Measurements from ENCODE around the gene TLK2. TPM values are rescaled to one million over a fixed set of nuclear protein-coding genes. Genes with fewer than 3 reads are reported as not detected.
"Not testable (repeated sequence)": the region's sequence is repeated elsewhere in the genome, so short reads cannot be mapped to it uniquely, and the experiment has no call there.

The TLK2 gene
- polyA plus RNA-seq, 1 experiment: 57.4 TPM

- H3K9me3 ChIP-seq (ENCODE audit: control insufficient read depth, insufficient read depth, low read length): no peaks in the 10 kb centered on the region
- POLR2A ChIA-PET: no interaction called here
- H3K27ac ChIP-seq (ENCODE audit: low read depth, low read length): no peak overlapping the region
- no peaks in the 10 kb centered on the region for H3K27me3 ChIP-seq (ENCODE audit: control insufficient read depth, insufficient read depth, low read length)
- no peak overlapping the region for H3K4me3 ChIP-seq (ENCODE audit: low read depth, low read length)
- CTCF ChIA-PET: interaction anchor here (0.6 kb wide), 1 partner anchor 689 kb away, joined by 3 read pairs; no protein-coding TSS in a partner anchor
- DNase-seq (ENCODE audit: low read depth, low spot score): no peak
- no peak for TF ChIP-seq CTCF (IDR thresholded peaks at IDR 0.05; ENCODE audit: low read depth, low read length)
These were observed 112.7 kb downstream of the TLK2 start for GRCh38 chr17:62591333-62591732.

- H3K4me3 ChIP-seq (ENCODE audit: low read depth, low read length); DNase-seq (ENCODE audit: low read depth, low spot score); POLR2A ChIA-PET; H3K27ac ChIP-seq (ENCODE audit: low read depth, low read length); H3K9me3 ChIP-seq (ENCODE audit: control insufficient read depth, insufficient read depth, low read length); H3K27me3 ChIP-seq (ENCODE audit: control insufficient read depth, insufficient read depth, low read length); CTCF ChIA-PET: not testable (repeated sequence)
These were observed 113.2 kb downstream of the TLK2 start for GRCh38 chr17:62591822-62592221.

- Histone ChIP-seq H3K27me3 (ENCODE audit: control insufficient read depth, insufficient read depth, low read length) (no peaks in the 10 kb centered on the region), H3K4me3 (ENCODE audit: low read depth, low read length) (no peak overlapping the region), H3K9me3 (ENCODE audit: control insufficient read depth, insufficient read depth, low read length) (no peaks in the 10 kb centered on the region), H3K27ac (ENCODE audit: low read depth, low read length) (no peak overlapping the region)
- no peak for DNase-seq (ENCODE audit: low read depth, low spot score)
- no peak for TF ChIP-seq CTCF (IDR thresholded peaks at IDR 0.05; ENCODE audit: low read depth, low read length)
- POLR2A ChIA-PET: no interaction called here
- CTCF ChIA-PET: interaction anchor here (0.7 kb wide), 1 partner anchor 171 kb away, joined by 3 read pairs; no protein-coding TSS in a partner anchor
These were observed 113.9 kb downstream of the TLK2 start for GRCh38 chr17:62592341-62593099.

GRCh38 chr17:62595484-62595883 lies 116.9 kb downstream of the TLK2 start:
- H3K27ac ChIP-seq (ENCODE audit: low read depth, low read length): no peak overlapping the region
- CTCF ChIA-PET: no interaction called here
- H3K4me3 ChIP-seq (ENCODE audit: low read depth, low read length): no peak overlapping the region
- TF ChIP-seq CTCF (IDR thresholded peaks at IDR 0.05; ENCODE audit: low read depth, low read length): no peak
- POLR2A ChIA-PET: no interaction called here
- DNase-seq (ENCODE audit: low read depth, low spot score): no peak
- H3K9me3 ChIP-seq (ENCODE audit: control insufficient read depth, insufficient read depth, low read length): no peaks in the 10 kb centered on the region
- no peaks in the 10 kb centered on the region for H3K27me3 ChIP-seq (ENCODE audit: control insufficient read depth, insufficient read depth, low read length)

GRCh38 chr17:62596662-62597061 lies 118.0 kb downstream of the TLK2 start:
- no peak for DNase-seq (ENCODE audit: low read depth, low spot score)
- H3K27ac ChIP-seq (ENCODE audit: low read depth, low read length): no peak overlapping the region
- POLR2A ChIA-PET: no interaction called here
- no peaks in the 10 kb centered on the region for H3K27me3 ChIP-seq (ENCODE audit: control insufficient read depth, insufficient read depth, low read length)
- CTCF ChIA-PET: interaction anchor here (0.6 to 0.7 kb wide), 2 partner anchors 42 to 362 kb away, joined by 4 to 7 read pairs; no protein-coding TSS in a partner anchor
- TF ChIP-seq CTCF (IDR thresholded peaks at IDR 0.05; ENCODE audit: low read depth, low read length): no peak
- no peak overlapping the region for H3K4me3 ChIP-seq (ENCODE audit: low read depth, low read length)
- no peaks in the 10 kb centered on the region for H3K9me3 ChIP-seq (ENCODE audit: control insufficient read depth, insufficient read depth, low read length)

Data from AG04450 (cell line).